Neural crest cell (in vitro differentiated cells): ENCODE data around the gene ZNF557. TPM values are rescaled to one million over a fixed set of nuclear protein-coding genes. Genes with fewer than 3 reads are reported as not detected.
A peak's percentile ranks its signal among the peaks of the same experiment; 100 is the strongest.
"Not testable (repeated sequence)": the region's sequence is repeated elsewhere in the genome, so short reads cannot be mapped to it uniquely, and the experiment has no call there.

Source experiments
- DNase-seq: peaks from one replicate; pipeline ENCODE4 v3.0.0; 2021; ENCODE audit warnings: low read depth, mixed read lengths, low spot score
- H3K27ac Mint-ChIP-seq: one replicate; pipeline ENCODE4 v1.8.0; 2021; ENCODE audit warnings: mild to moderate bottlenecking, mixed read lengths; ENCODE audit not compliant: unreplicated experiment
- H3K27me3 Mint-ChIP-seq: 2 replicates; pipeline ENCODE4 v1.8.0; 2021; ENCODE audit warnings: low read depth, mild to moderate bottlenecking, mixed read lengths
- H3K36me3 Mint-ChIP-seq: 2 replicates; pipeline ENCODE4 v1.8.0; 2021; ENCODE audit warnings: low read depth, mild to moderate bottlenecking, mixed read lengths
- H3K4me1 Mint-ChIP-seq: 2 replicates; pipeline ENCODE4 v1.8.0; 2021; ENCODE audit warnings: mixed read lengths
- H3K4me3 Mint-ChIP-seq: one replicate; pipeline ENCODE4 v1.8.0; 2021; ENCODE audit warnings: mild to moderate bottlenecking, mixed read lengths
- H3K9me3 Mint-ChIP-seq: 2 replicates; pipeline ENCODE4 v1.8.0; 2021; ENCODE audit warnings: mixed read lengths
- CTCF ChIP-seq: fragments of 200-600 bp; sonication (generic); conservative IDR thresholded peaks from 2 replicates; pipeline ENCODE4 v1.5.0; 2021; ENCODE audit warnings: antibody characterized with exemption, mild to moderate bottlenecking
- total RNA-seq: library from RNA; stranded (reverse); gene quantifications from 2 replicates; pipeline ENCODE4 v1.2.1, GENCODE V29; 2021

ZNF557 gene
- total RNA-seq, 1 donor from 2014 or later, result 13.9 TPM

- not testable (repeated sequence) for H3K4me3 Mint-ChIP-seq, H3K36me3 Mint-ChIP-seq, DNase-seq, H3K9me3 Mint-ChIP-seq, H3K27me3 Mint-ChIP-seq, H3K27ac Mint-ChIP-seq, H3K4me1 Mint-ChIP-seq
Observed at GRCh38 chr19:7058576-7058975, 10.9 kb upstream of the ZNF557 start, which contains the start of gene MBD3L3. Gene MBD3L3, minus strand, starts transcription at chr19:7058676. Its CDS starts 71 bp downstream, at chr19:7058605.

- not testable (repeated sequence) for H3K4me1 Mint-ChIP-seq, H3K4me3 Mint-ChIP-seq, H3K36me3 Mint-ChIP-seq, DNase-seq, H3K27ac Mint-ChIP-seq, H3K9me3 Mint-ChIP-seq
- H3K27me3 Mint-ChIP-seq, result peaks cover 11% of the 10 kb centered on the region
Observed at GRCh38 chr19:7059977-7060376, 9.5 kb upstream of the ZNF557 start.

GRCh38 chr19:7063339-7063738, 6.2 kb upstream of the ZNF557 start:
- Mint-ChIP-seq H3K27me3 (peaks cover 11% of the 10 kb centered on the region), H3K4me3 (peak overlapping the region; percentile 44), H3K9me3 (no peaks in the 10 kb centered on the region), H3K4me1 (no peaks in the 10 kb centered on the region), H3K27ac (no peak overlapping the region), H3K36me3 (no peaks in the 10 kb centered on the region)
- DNase-seq, result no peak
- no peak for TF ChIP-seq CTCF

GRCh38 chr19:7063764-7064418, 5.6 kb upstream of the ZNF557 start:
- TF ChIP-seq CTCF, result no peak
- Mint-ChIP-seq H3K4me1 (peaks cover 2% of the 10 kb centered on the region), H3K4me3 (peak overlapping the region; percentile 15), H3K27ac (no peak overlapping the region), H3K27me3 (peaks cover 12% of the 10 kb centered on the region), H3K36me3 (peaks cover under 1% of the 10 kb centered on the region), H3K9me3 (peaks cover 1% of the 10 kb centered on the region)
- DNase-seq, result no peak

GRCh38 chr19:7067122-7067521, 2.4 kb upstream of the ZNF557 start:
- peak; percentile 32 for TF ChIP-seq CTCF
- peak; percentile 20 for DNase-seq

GRCh38 chr19:7067716-7068115, 1.8 kb upstream of the ZNF557 start:
- H3K36me3 Mint-ChIP-seq, result peaks cover 9% of the 10 kb centered on the region
- TF ChIP-seq CTCF, result no peak
- peaks cover 3% of the 10 kb centered on the region for H3K9me3 Mint-ChIP-seq
- no peak for DNase-seq
- H3K27ac Mint-ChIP-seq, result no peak overlapping the region
- peaks cover 12% of the 10 kb centered on the region for H3K4me1 Mint-ChIP-seq
- H3K27me3 Mint-ChIP-seq, result peaks cover 14% of the 10 kb centered on the region
- peak overlapping the region; percentile 67 for H3K4me3 Mint-ChIP-seq

More at GRCh38 chr19:7067122-7067521, 2.4 kb upstream of the ZNF557 start:
- H3K9me3 Mint-ChIP-seq, H3K27ac Mint-ChIP-seq, H3K4me1 Mint-ChIP-seq, H3K4me3 Mint-ChIP-seq, H3K36me3 Mint-ChIP-seq: not testable (repeated sequence)
- peaks cover 14% of the 10 kb centered on the region for H3K27me3 Mint-ChIP-seq
